HG02642 (cell line): ENCODE measurements around the gene ZCCHC2.

Experiments
- ATAC-seq: cut with Tn5 transposase; IDR thresholded peaks from one replicate; pipeline ENCODE4 v1.9.1; 2021; ENCODE audit warnings: mild to moderate bottlenecking; ENCODE audit not compliant: unreplicated experiment, poor library complexity

The ZCCHC2 gene

GRCh38 chr18:62574776-62575175 lies 52.0 kb downstream of the ZCCHC2 start:
- ATAC-seq = no peak

- no peak for ATAC-seq
Observed at GRCh38 chr18:62576271-62576670, 53.4 kb downstream of the ZCCHC2 start.

- peak; percentile 52 for ATAC-seq
Observed at GRCh38 chr18:62576845-62577512, 54.2 kb downstream of the ZCCHC2 start.

- ATAC-seq = no peak
Observed at GRCh38 chr18:62577765-62578164, 54.9 kb downstream of the ZCCHC2 start.

GRCh38 chr18:62578980-62579511 lies 56.2 kb downstream of the ZCCHC2 start:
- no peak for ATAC-seq

GRCh38 chr18:62583376-62583775 lies 60.6 kb downstream of the ZCCHC2 start:
- ATAC-seq = no peak

GRCh38 chr18:62584241-62585120 lies 61.7 kb downstream of the ZCCHC2 start:
- peak; percentile 88 for ATAC-seq

GRCh38 chr18:62585274-62586150 lies 62.7 kb downstream of the ZCCHC2 start:
- ATAC-seq = peak; percentile 15

- ATAC-seq = peak; percentile 72
Observed at GRCh38 chr18:62586151-62586774, 63.4 kb downstream of the ZCCHC2 start.

GRCh38 chr18:62586781-62587487 lies 64.1 kb downstream of the ZCCHC2 start:
- ATAC-seq = no peak

GRCh38 chr18:62587689-62588088 lies 64.9 kb downstream of the ZCCHC2 start:
- no peak for ATAC-seq

GRCh38 chr18:62588217-62588616 lies 65.4 kb downstream of the ZCCHC2 start:
- ATAC-seq = no peak

GRCh38 chr18:62590799-62591590 lies 68.2 kb downstream of the ZCCHC2 start:
- ATAC-seq = no peak

GRCh38 chr18:62596145-62597005 lies 73.5 kb downstream of the ZCCHC2 start:
- ATAC-seq = no peak

GRCh38 chr18:62601871-62602270 lies 79.0 kb downstream of the ZCCHC2 start:
- no peak for ATAC-seq

GRCh38 chr18:62602706-62603105 lies 79.9 kb downstream of the ZCCHC2 start:
- ATAC-seq = no peak

- no peak for ATAC-seq
Observed at GRCh38 chr18:62603211-62603610, 80.4 kb downstream of the ZCCHC2 start.

GRCh38 chr18:62603979-62604378 lies 81.2 kb downstream of the ZCCHC2 start:
- ATAC-seq = no peak
